Ramos (cell line): ENCODE results near the gene SMTN.
"Not testable (repeated sequence)": the region's sequence is repeated elsewhere in the genome, so short reads cannot be mapped to it uniquely, and the experiment has no call there.

ENCODE experiments used
- in situ Hi-C: fragments of 300-500 bp; cut with MboI; formaldehyde crosslinking; loops from one replicate; pipeline ENCODE4 v1.14.3; 2022; ENCODE audit warnings: low sequenced_read_pairs; ENCODE audit not compliant: unreplicated experiment

SMTN gene

GRCh38 chr22:31100762-31101525 lies 19.8 kb downstream of the SMTN start:
- in situ Hi-C loops = no loop called here

GRCh38 chr22:31102441-31103081 lies 21.4 kb downstream of the SMTN start:
- in situ Hi-C loops = no loop called here

- in situ Hi-C loops = no loop called here
Measured at GRCh38 chr22:31103111-31103510, 22.0 kb downstream of the SMTN start.

GRCh38 chr22:31103899-31104694 lies 23.0 kb downstream of the SMTN start:
- in situ Hi-C loops = no loop called here

- in situ Hi-C loops = no loop called here
Measured at GRCh38 chr22:31104869-31105268, 23.8 kb downstream of the SMTN start.

- in situ Hi-C loops = no loop called here
Measured at GRCh38 chr22:31105282-31105929, 24.3 kb downstream of the SMTN start.

GRCh38 chr22:31106001-31106571 lies 25.0 kb downstream of the SMTN start:
- in situ Hi-C loops = no loop called here

GRCh38 chr22:31106731-31107177 lies 25.6 kb downstream of the SMTN start:
- in situ Hi-C loops = no loop called here

GRCh38 chr22:31107178-31107893 lies 26.2 kb downstream of the SMTN start, which contains the start of gene SELENOM:
Gene SELENOM, minus strand, starts transcription at chr22:31107568. Its CDS starts 63 bp downstream, at chr22:31107505.
- in situ Hi-C loops = no loop called here

GRCh38 chr22:31107894-31108218 lies 26.7 kb downstream of the SMTN start:
- in situ Hi-C loops = no loop called here

GRCh38 chr22:31112547-31113091 lies 31.5 kb downstream of the SMTN start:
- in situ Hi-C loops = not testable (repeated sequence)

GRCh38 chr22:31118046-31118820 lies 37.1 kb downstream of the SMTN start:
- in situ Hi-C loops = no loop called here

- in situ Hi-C loops = no loop called here
Measured at GRCh38 chr22:31119026-31119717, 38.1 kb downstream of the SMTN start.

- in situ Hi-C loops = no loop called here
Measured at GRCh38 chr22:31120230-31120629, 39.1 kb downstream of the SMTN start.

- in situ Hi-C loops = no loop called here
Measured at GRCh38 chr22:31120642-31121041, 39.5 kb downstream of the SMTN start.

GRCh38 chr22:31121403-31121802 lies 40.3 kb downstream of the SMTN start:
- in situ Hi-C loops = no loop called here

- in situ Hi-C loops = no loop called here
Measured at GRCh38 chr22:31122196-31122531, 41.0 kb downstream of the SMTN start.
